Motor neuron (in vitro differentiated cells): ENCODE measurements around the gene ARHGAP26. TPM values are rescaled to one million over a fixed set of nuclear protein-coding genes. Genes with fewer than 3 reads are reported as not detected.
"Not testable (repeated sequence)": the region's sequence is repeated elsewhere in the genome, so short reads cannot be mapped to it uniquely, and the experiment has no call there.

ENCODE experiments used
- ATAC-seq, 8 experiments: fragments of 200-7000 bp; cut with Tn5 transposase; replicated peaks in 6 of 8; 2 replicates each; pipeline ENCODE4 v1.8.0; 2021; ENCODE audit warnings: mild to moderate bottlenecking in 8 of 8, moderate library complexity in 8 of 8
- H3K27ac ChIP-seq, 2 donors: fragments of 250-450 bp; sonication (Bioruptor Pico); 2 replicates each; pipeline ENCODE4 v1.9.0; 2021; ENCODE audit warnings: antibody characterized with exemption in 2 of 2, mild to moderate bottlenecking in 2 of 2, moderate library complexity in 1 of 2
- H3K4me1 ChIP-seq, 2 donors: fragments of 250-450 bp; sonication (Bioruptor Pico); replicated peaks in 1 of 2; 2 replicates each; pipeline ENCODE4 v1.6.1; 2021; ENCODE audit warnings: antibody characterized with exemption in 2 of 2, mild to moderate bottlenecking in 2 of 2, moderate library complexity in 1 of 2
- H3K4me3 ChIP-seq, 5 donors: fragments of 250-450 bp; sonication (Bioruptor Pico); 2 replicates each; pipeline ENCODE4 v1.9.0; 2021; ENCODE audit warnings: antibody characterized with exemption in 5 of 5, mild to moderate bottlenecking in 5 of 5, moderate library complexity in 4 of 5
- WGBS, 10 experiments: fragments of 450-650 bp; shearing (Covaris generic); methylation state at CpG; one replicate each; pipeline ENCODE4 v1.0.0; 2022; 5-methylcytosine and 5-hydroxymethylcytosine counted together
- in situ Hi-C, 9 experiments: fragments of 400-800 bp; cut with MboI; loops; one replicate each; pipeline ENCODE4 v1.15.0; 2021; ENCODE audit warnings: low sequenced_read_pairs in 9 of 9, low pct_unique_long_range_greater_than_20kb in 2 of 9; ENCODE audit not compliant: unreplicated experiment in 9 of 9
- total RNA-seq, 8 experiments: library from RNA; unstranded; fragments of 300-600 nt; gene quantifications; 2 replicates each; pipeline versions ENCODE4 v1.2.3 to v1.2.4, GENCODE V29; 2022

The ARHGAP26 gene
- total RNA-seq, 8 experiments from 2014 or later: 1.3 to 14.2 (median 7.0) TPM

- H3K4me1 ChIP-seq: no peaks in the 10 kb centered on the region
- WGBS, 10 experiments: 44 to 100% (median 83%) methylated on average over 1 to 4 of the region's 4 CpGs; no CpG with 5 or more reads in 3 of the 10 experiments
- H3K4me3 ChIP-seq: no peak overlapping the region
- in situ Hi-C loops: no loop called here
- ATAC-seq: no peak
- H3K27ac ChIP-seq: no peak overlapping the region
Observed at GRCh38 chr5:143191720-143192119, 421.5 kb downstream of the ARHGAP26 start.

- in situ Hi-C loops: no loop called here
- WGBS, 10 experiments: 20 to 100% (median 91%) methylated on average over 1 to 4 of the region's 4 CpGs
- ATAC-seq: no peak
- no peak overlapping the region for H3K27ac ChIP-seq
- H3K4me1 ChIP-seq: no peaks in the 10 kb centered on the region
- no peak overlapping the region for H3K4me3 ChIP-seq
Observed at GRCh38 chr5:143192191-143192900, 422.2 kb downstream of the ARHGAP26 start.

GRCh38 chr5:143194206-143194605 lies 424.0 kb downstream of the ARHGAP26 start:
- WGBS, 10 experiments: 78 to 100% (median 83%) methylated on average over 1 of the region's 1 CpG; no CpG with 5 or more reads in 1 of the 10 experiments
- in situ Hi-C loops: no loop called here

GRCh38 chr5:143194713-143195112 lies 424.5 kb downstream of the ARHGAP26 start:
- 74 to 100% (median 94%) methylated on average over 1 to 5 of the region's 5 CpGs; no CpG with 5 or more reads in 1 of the 10 experiments for WGBS, 10 experiments
- in situ Hi-C loops: no loop called here
- no peak overlapping the region for H3K27ac ChIP-seq
- H3K4me1 ChIP-seq: no peaks in the 10 kb centered on the region
- H3K4me3 ChIP-seq: no peak overlapping the region
- no peak for ATAC-seq

More at GRCh38 chr5:143194206-143194605, 424.0 kb downstream of the ARHGAP26 start:
- no peak overlapping the region for H3K27ac ChIP-seq
- no peaks in the 10 kb centered on the region for H3K4me1 ChIP-seq
- ATAC-seq: no peak
- H3K4me3 ChIP-seq: no peak overlapping the region

- H3K4me1 ChIP-seq: no peaks in the 10 kb centered on the region
- in situ Hi-C loops: no loop called here
- no peak overlapping the region for H3K4me3 ChIP-seq
- ATAC-seq: no peak
- 8 to 100% (median 83%) methylated on average over 1 to 2 of the region's 2 CpGs; no CpG with 5 or more reads in 2 of the 10 experiments for WGBS, 10 experiments
- no peak overlapping the region for H3K27ac ChIP-seq
Observed at GRCh38 chr5:143195491-143195890, 425.3 kb downstream of the ARHGAP26 start.

- Histone ChIP-seq H3K4me1 (no peaks in the 10 kb centered on the region), H3K4me3 (no peak overlapping the region), H3K27ac (no peak overlapping the region)
- ATAC-seq: no peak
- 79 to 93% (median 89%) methylated on average over 1 to 3 of the region's 3 CpGs; no CpG with 5 or more reads in 5 of the 10 experiments for WGBS, 10 experiments
- in situ Hi-C loops: no loop called here
Observed at GRCh38 chr5:143196601-143197259, 426.6 kb downstream of the ARHGAP26 start.

GRCh38 chr5:143197260-143197656 lies 427.1 kb downstream of the ARHGAP26 start:
- in situ Hi-C loops: no loop called here
- no peak overlapping the region for H3K4me3 ChIP-seq
- ATAC-seq: peak in 1 of 8 experiments; percentile 13
- H3K4me1 ChIP-seq: no peaks in the 10 kb centered on the region
- H3K27ac ChIP-seq: no peak overlapping the region

- ATAC-seq: no peak
- in situ Hi-C loops: no loop called here
- no peaks in the 10 kb centered on the region for H3K4me1 ChIP-seq
- 21 to 100% (median 64%) methylated on average over 1 to 4 of the region's 4 CpGs for WGBS, 10 experiments
- H3K4me3 ChIP-seq: no peak overlapping the region
- H3K27ac ChIP-seq: no peak overlapping the region
Observed at GRCh38 chr5:143198332-143198731, 428.2 kb downstream of the ARHGAP26 start.

GRCh38 chr5:143199161-143199560 lies 429.0 kb downstream of the ARHGAP26 start:
- no peak for ATAC-seq
- H3K4me3 ChIP-seq: no peak overlapping the region
- H3K4me1 ChIP-seq: no peaks in the 10 kb centered on the region
- 78 to 100% (median 100%) methylated on average over 1 of the region's 1 CpG; no CpG with 5 or more reads in 1 of the 10 experiments for WGBS, 10 experiments
- H3K27ac ChIP-seq: no peak overlapping the region
- in situ Hi-C loops: no loop called here

- no peak for ATAC-seq
- no peak overlapping the region for H3K4me3 ChIP-seq
- WGBS, 10 experiments: 60 to 100% (median 89%) methylated on average over 1 to 2 of the region's 2 CpGs; no CpG with 5 or more reads in 2 of the 10 experiments
- H3K4me1 ChIP-seq: no peaks in the 10 kb centered on the region
- no peak overlapping the region for H3K27ac ChIP-seq
- in situ Hi-C loops: no loop called here
Observed at GRCh38 chr5:143199843-143200242, 429.7 kb downstream of the ARHGAP26 start.

GRCh38 chr5:143200781-143201398 lies 430.7 kb downstream of the ARHGAP26 start:
- no peak overlapping the region for H3K4me3 ChIP-seq
- no peaks in the 10 kb centered on the region for H3K4me1 ChIP-seq
- no peak overlapping the region for H3K27ac ChIP-seq
- peak in 5 of 8 experiments; percentile 39 to 97 (median 96) for ATAC-seq
- in situ Hi-C loops: no loop called here
- WGBS, 10 experiments: 80% methylated on average over 1 of the region's 1 CpG; no CpG with 5 or more reads in 9 of the 10 experiments

GRCh38 chr5:143201589-143201988 lies 431.4 kb downstream of the ARHGAP26 start:
- Histone ChIP-seq H3K27ac (no peak overlapping the region), H3K4me3 (no peak overlapping the region), H3K4me1 (no peaks in the 10 kb centered on the region)
- in situ Hi-C loops: no loop called here
- WGBS, 10 experiments: 88 to 100% (median 100%) methylated on average over 1 to 3 of the region's 3 CpGs; no CpG with 5 or more reads in 2 of the 10 experiments
- ATAC-seq: no peak

GRCh38 chr5:143203301-143203956 lies 433.3 kb downstream of the ARHGAP26 start:
- H3K27ac ChIP-seq, H3K4me3 ChIP-seq, H3K4me1 ChIP-seq, ATAC-seq, in situ Hi-C loops: not testable (repeated sequence)
- 86% methylated on average over 1 of the region's 4 CpGs; no CpG with 5 or more reads in 9 of the 10 experiments for WGBS, 10 experiments
